ENCODE measurements around the gene C21orf91. TPM values are rescaled to one million over a fixed set of nuclear protein-coding genes. Genes with fewer than 3 reads are reported as not detected.
"Not testable (repeated sequence)": the region's sequence is repeated elsewhere in the genome, so short reads cannot be mapped to it uniquely, and the experiment has no call there.

Gene C21orf91
- total RNA-seq, 1 experiment from 2014 or later: 16.9 TPM

- Mint-ChIP-seq H3K36me3 (ENCODE audit: insufficient read depth, unreplicated experiment) (no peaks in the 10 kb centered on the region), H3K4me3 (ENCODE audit: unreplicated experiment) (no peak overlapping the region), H3K4me1 (ENCODE audit: low read depth, unreplicated experiment) (no peaks in the 10 kb centered on the region), H3K27me3 (ENCODE audit: insufficient read depth, unreplicated experiment) (no peaks in the 10 kb centered on the region), H3K27ac (ENCODE audit: unreplicated experiment) (no peak overlapping the region), H3K9me3 (ENCODE audit: unreplicated experiment) (peaks cover 18% of the 10 kb centered on the region)
- TF ChIP-seq, protein P1, sequence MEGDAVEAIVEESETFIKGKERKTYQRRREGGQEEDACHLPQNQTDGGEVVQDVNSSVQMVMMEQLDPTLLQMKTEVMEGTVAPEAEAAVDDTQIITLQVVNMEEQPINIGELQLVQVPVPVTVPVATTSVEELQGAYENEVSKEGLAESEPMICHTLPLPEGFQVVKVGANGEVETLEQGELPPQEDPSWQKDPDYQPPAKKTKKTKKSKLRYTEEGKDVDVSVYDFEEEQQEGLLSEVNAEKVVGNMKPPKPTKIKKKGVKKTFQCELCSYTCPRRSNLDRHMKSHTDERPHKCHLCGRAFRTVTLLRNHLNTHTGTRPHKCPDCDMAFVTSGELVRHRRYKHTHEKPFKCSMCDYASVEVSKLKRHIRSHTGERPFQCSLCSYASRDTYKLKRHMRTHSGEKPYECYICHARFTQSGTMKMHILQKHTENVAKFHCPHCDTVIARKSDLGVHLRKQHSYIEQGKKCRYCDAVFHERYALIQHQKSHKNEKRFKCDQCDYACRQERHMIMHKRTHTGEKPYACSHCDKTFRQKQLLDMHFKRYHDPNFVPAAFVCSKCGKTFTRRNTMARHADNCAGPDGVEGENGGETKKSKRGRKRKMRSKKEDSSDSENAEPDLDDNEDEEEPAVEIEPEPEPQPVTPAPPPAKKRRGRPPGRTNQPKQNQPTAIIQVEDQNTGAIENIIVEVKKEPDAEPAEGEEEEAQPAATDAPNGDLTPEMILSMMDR (IDR thresholded peaks at IDR 0.05; ENCODE audit: insufficient read depth in 1 of 2, low read depth in 1 of 2, low read length in 1 of 2, severe bottlenecking in 1 of 2, unreplicated experiment in 1 of 2): no peak
- BruUV-seq (replicated peaks): no TSS peak
- H3K4me1 ChIP-seq: no peaks in the 10 kb centered on the region
- no peaks in the 10 kb centered on the region for H3K9me3 ChIP-seq
- ChIA-PET CTCF (no interaction called here), POLR2A (no interaction called here)
- no peak for DNase-seq
- H3K27me3 ChIP-seq (replicated peaks; ENCODE audit: control insufficient read depth, insufficient read depth, low read length): no peaks in the 10 kb centered on the region
- no peak overlapping the region for H3K4me3 ChIP-seq (ENCODE audit: low read depth, low read length)
- no peaks in the 10 kb centered on the region for H3K36me3 ChIP-seq (ENCODE audit: control insufficient read depth, insufficient read depth, low read length)
- intact Hi-C loops (cut with micrococcal nuclease; ENCODE audit: unreplicated experiment): no loop called here
These were observed 43.6 kb downstream of the C21orf91 start for GRCh38 chr21:17775431-17776126.

DNA sequence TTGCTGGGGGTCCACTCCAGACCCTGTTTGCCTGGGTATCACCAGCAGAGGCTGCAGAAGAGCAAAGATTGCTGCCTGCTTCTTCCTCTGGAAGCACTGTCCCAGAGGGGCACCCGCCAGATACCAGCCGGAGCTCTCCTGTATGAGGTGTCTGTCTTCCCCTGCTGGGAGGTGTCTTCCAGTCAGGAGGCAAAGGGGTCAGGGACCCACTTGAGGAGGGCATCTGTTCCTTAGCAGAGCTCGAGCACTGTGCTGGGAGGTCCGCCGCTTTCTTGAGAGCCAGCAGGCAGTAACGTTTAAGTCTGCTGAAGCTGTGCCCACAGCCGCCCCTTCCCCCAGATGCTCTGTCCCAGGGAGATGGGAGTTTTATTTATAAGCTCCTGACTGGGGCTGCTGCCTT, 44.1 kb downstream of the C21orf91 start:
- intact Hi-C loops (cut with micrococcal nuclease; ENCODE audit: unreplicated experiment); H3K27me3 ChIP-seq (replicated peaks; ENCODE audit: control insufficient read depth, insufficient read depth, low read length); H3K4me3 Mint-ChIP-seq (ENCODE audit: unreplicated experiment); BruUV-seq (replicated peaks); H3K4me1 ChIP-seq; H3K9me3 ChIP-seq; H3K36me3 Mint-ChIP-seq (ENCODE audit: insufficient read depth, unreplicated experiment); H3K27me3 Mint-ChIP-seq (ENCODE audit: insufficient read depth, unreplicated experiment); H3K4me1 Mint-ChIP-seq (ENCODE audit: low read depth, unreplicated experiment); H3K36me3 ChIP-seq (ENCODE audit: control insufficient read depth, insufficient read depth, low read length); H3K4me3 ChIP-seq (ENCODE audit: low read depth, low read length); H3K27ac Mint-ChIP-seq (ENCODE audit: unreplicated experiment); POLR2A ChIA-PET; DNase-seq; CTCF ChIA-PET: not testable (repeated sequence)
- H3K9me3 Mint-ChIP-seq (ENCODE audit: unreplicated experiment): peaks cover 18% of the 10 kb centered on the region

DNA sequence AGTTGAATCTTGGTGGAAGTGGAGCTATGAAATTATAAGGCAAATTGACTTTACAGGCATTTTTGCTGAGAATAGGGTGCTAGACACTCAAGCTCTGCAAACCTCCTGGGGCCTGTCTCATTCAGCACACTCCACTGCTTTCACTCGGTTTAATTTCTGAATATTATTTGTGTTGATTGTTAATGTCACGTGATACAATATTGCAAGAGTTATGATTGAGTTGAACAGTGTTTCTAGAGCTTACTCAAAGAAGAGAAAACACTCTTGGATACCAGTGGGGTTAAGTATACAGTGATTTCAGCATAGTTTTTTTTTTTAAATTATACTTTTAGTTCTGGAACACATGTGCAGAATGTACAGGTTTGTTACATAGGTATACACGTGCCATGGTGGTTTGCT, 49.7 kb downstream of the C21orf91 start:
- Histone ChIP-seq H3K27me3 (replicated peaks; ENCODE audit: control insufficient read depth, insufficient read depth, low read length) (no peaks in the 10 kb centered on the region), H3K36me3 (ENCODE audit: control insufficient read depth, insufficient read depth, low read length) (no peaks in the 10 kb centered on the region), H3K4me3 (ENCODE audit: low read depth, low read length) (no peak overlapping the region), H3K9me3 (no peaks in the 10 kb centered on the region), H3K4me1 (no peaks in the 10 kb centered on the region)
- Mint-ChIP-seq H3K27ac (ENCODE audit: unreplicated experiment) (no peak overlapping the region), H3K4me3 (ENCODE audit: unreplicated experiment) (no peak overlapping the region), H3K4me1 (ENCODE audit: low read depth, unreplicated experiment) (no peaks in the 10 kb centered on the region), H3K27me3 (ENCODE audit: insufficient read depth, unreplicated experiment) (no peaks in the 10 kb centered on the region), H3K9me3 (ENCODE audit: unreplicated experiment) (peaks cover 11% of the 10 kb centered on the region), H3K36me3 (ENCODE audit: insufficient read depth, unreplicated experiment) (no peaks in the 10 kb centered on the region)
- CTCF ChIA-PET: no interaction called here
- TF ChIP-seq, protein P1 (IDR thresholded peaks at IDR 0.05; ENCODE audit: insufficient read depth in 1 of 2, low read depth in 1 of 2, low read length in 1 of 2, severe bottlenecking in 1 of 2, unreplicated experiment in 1 of 2): no peak
- intact Hi-C loops (cut with micrococcal nuclease; ENCODE audit: unreplicated experiment): no loop called here
- DNase-seq: no peak
- POLR2A ChIA-PET: no interaction called here
- BruUV-seq (replicated peaks): no TSS peak

Data from Caco-2 (cell line).